ENCODE measurements around the gene SNCG.

DNA sequence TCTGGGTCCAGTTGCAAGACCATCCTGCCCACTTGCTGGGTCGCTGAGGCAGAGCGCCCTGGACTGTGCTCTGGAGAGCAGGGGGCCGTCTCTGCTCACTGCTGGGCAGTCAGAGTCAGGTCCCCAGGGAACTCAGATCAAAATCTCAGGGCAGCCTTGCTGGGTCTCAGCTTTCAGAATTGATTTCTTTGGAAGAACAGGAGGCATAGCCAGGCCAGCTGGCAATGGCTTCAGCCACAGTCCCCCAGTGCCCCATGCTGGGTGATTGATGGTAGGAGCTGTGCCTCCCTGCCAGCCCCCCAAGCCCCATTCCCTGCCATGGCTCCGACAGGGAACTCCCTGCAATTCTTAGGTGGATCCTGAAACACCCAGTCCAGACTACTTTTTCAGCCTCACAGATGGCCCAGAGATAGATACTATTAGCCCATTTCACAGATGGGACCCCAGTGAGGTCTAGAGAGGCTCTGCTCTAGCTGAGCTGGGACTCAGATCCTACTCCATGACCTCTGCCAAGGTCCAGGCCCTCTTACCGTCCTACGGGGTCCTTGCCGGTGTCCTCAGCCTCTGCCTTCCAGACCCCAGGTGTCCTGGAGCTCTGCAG is 1.5 kb upstream of the SNCG start:
- TF ChIP-seq EZH2 (IDR thresholded peaks at IDR 0.05) (no peak), POLR2AphosphoS5 (IDR thresholded peaks at IDR 0.05; ENCODE audit: borderline replicate concordance, low read depth, low read length) (no peak), FOXP2 (optimal IDR thresholded peaks at IDR 0.05; ENCODE audit: control extremely low read depth, extremely low read length, insufficient read depth) (no peak)
